Skin epidermis (tissue), 12 donors: Measurements from ENCODE around the gene C1QTNF1.

Experiments
- H3K27ac ChIP-seq, 21 experiments: fragments of 200-600 bp; sonication (generic) in 11 of 21; one replicate each; pipeline ENCODE4 v1.5.0; 2020; ENCODE audit warnings: mild to moderate bottlenecking in 3 of 21, inconsistent platforms in 2 of 21, moderate library complexity in 2 of 21
- H3K4me3 ChIP-seq, 7 experiments: fragments of 200-600 bp; sonication (generic) in 2 of 7; one replicate each; pipeline ENCODE4 v1.5.0; 2020; ENCODE audit warnings: inconsistent platforms in 2 of 7, mild to moderate bottlenecking in 2 of 7, moderate library complexity in 1 of 7

C1QTNF1 gene

GRCh38 chr17:79046197-79046915, 22.4 kb downstream of the C1QTNF1 start:
- no peak overlapping the region for H3K4me3 ChIP-seq
- H3K27ac ChIP-seq = peak overlapping the region in 5 of 21 experiments; percentile 1 to 57 (median 39)

DNA sequence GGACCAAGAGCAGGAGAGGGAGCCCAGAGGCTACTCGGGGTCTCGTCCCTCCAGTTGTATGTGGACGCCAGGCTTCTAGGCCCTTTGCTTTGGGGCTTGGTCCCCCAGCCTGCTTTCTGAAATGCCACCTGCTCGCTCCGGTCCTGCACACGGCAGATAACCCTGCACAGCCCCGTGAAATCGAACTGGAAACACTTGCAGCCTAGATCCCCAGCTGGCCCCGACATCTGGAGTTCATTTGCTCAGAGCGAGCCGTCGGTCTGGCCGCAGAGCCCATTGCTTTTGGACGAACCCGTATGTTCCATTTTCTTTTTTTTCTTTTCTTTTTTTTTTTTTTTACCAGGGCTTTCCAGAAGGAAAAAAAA, 22.9 kb downstream of the C1QTNF1 start:
- Histone ChIP-seq H3K4me3 (no peak overlapping the region), H3K27ac (peak overlapping the region in 5 of 21 experiments; percentile 7 to 70 (median 49))

GRCh38 chr17:79047291-79047920, 23.4 kb downstream of the C1QTNF1 start:
- Histone ChIP-seq H3K4me3 (no peak overlapping the region), H3K27ac (peak overlapping the region in 9 of 21 experiments; percentile 1 to 70 (median 39))

GRCh38 chr17:79047923-79048825, 24.2 kb downstream of the C1QTNF1 start:
- Histone ChIP-seq H3K4me3 (no peak overlapping the region), H3K27ac (peak overlapping the region in 5 of 21 experiments; percentile 21 to 70 (median 35))

- H3K27ac ChIP-seq = peak overlapping the region in 2 of 21 experiments; percentile 16 to 21
- H3K4me3 ChIP-seq = no peak overlapping the region
Measured at GRCh38 chr17:79048826-79049755, 25.1 kb downstream of the C1QTNF1 start.

DNA sequence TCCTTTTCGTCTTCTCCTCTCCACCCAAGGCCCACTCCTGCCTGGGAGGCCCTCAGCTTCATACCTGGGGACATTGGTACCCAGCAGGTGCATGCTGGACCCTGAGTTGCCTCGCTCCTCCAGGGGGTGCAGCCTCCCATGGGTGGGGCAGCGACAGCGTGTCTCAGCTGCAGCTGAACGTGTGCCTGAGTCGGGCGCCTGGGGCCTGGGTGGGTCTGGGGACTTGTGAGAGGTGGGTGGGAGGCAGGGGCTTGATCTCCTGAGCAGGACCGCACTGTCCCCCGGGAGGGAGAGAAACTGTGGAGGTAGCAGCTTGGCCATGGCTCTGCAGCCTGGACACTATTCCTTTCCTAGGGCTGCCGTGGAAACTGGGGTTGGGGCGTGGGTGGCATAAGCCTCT, 25.9 kb downstream of the C1QTNF1 start:
- Histone ChIP-seq H3K27ac (no peak overlapping the region), H3K4me3 (no peak overlapping the region)

DNA sequence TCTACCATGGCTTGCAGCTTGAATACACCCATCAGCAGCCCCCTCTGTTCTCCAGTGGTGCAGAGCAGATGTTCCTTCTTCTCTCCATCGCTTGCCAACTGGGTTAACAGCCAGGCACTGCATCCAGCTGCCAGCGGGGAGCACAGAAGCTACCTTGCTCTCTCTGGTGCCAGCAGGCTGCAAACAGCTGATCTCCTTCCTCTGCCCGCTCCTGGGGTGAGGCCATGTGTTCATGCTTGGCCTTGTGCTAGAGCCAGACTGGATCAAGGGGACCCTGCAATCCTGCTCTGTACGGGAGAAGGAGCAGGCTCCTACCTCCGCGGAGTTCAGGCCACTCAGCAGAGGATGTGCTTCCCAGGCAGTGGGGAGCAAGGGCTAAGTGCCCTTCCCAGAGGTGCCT, 26.6 kb downstream of the C1QTNF1 start:
- H3K4me3 ChIP-seq = no peak overlapping the region
- H3K27ac ChIP-seq = no peak overlapping the region

DNA sequence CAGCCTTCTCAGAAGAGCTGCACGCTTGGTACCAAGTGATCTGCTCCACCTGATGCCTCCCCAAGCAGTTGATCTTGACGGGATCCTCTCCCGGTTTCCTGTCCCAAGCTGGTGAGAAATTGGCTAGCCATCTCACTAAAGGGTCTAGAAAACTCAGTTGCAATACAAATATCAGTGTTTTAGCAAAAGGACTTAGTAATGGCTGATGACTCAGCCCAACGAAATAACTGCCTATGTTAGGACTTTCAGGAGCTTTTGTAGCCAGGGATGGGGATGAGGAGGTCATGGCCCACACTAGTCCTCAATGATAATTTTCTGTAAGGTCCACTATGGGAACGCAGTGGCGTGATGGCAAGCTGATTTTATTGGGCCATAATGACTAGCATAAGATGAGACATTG, 27.3 kb downstream of the C1QTNF1 start:
- Histone ChIP-seq H3K4me3 (no peak overlapping the region), H3K27ac (no peak overlapping the region)

- Histone ChIP-seq H3K4me3 (no peak overlapping the region), H3K27ac (no peak overlapping the region)
Measured at GRCh38 chr17:79052131-79052530, 28.2 kb downstream of the C1QTNF1 start.

- H3K27ac ChIP-seq = peak overlapping the region in 3 of 21 experiments; percentile 17 to 75 (median 60)
Measured at GRCh38 chr17:79053251-79053925, 29.4 kb downstream of the C1QTNF1 start.

GRCh38 chr17:79054200-79054960, 30.4 kb downstream of the C1QTNF1 start:
- Histone ChIP-seq H3K27ac (peak overlapping the region in 5 of 21 experiments; percentile 8 to 75 (median 59)), H3K4me3 (no peak overlapping the region)

More at GRCh38 chr17:79053251-79053925, 29.4 kb downstream of the C1QTNF1 start:
- no peak overlapping the region for H3K4me3 ChIP-seq

GRCh38 chr17:79055197-79055596, 31.2 kb downstream of the C1QTNF1 start:
- Histone ChIP-seq H3K27ac (peak overlapping the region in 2 of 21 experiments; percentile 59 to 75), H3K4me3 (no peak overlapping the region)

DNA sequence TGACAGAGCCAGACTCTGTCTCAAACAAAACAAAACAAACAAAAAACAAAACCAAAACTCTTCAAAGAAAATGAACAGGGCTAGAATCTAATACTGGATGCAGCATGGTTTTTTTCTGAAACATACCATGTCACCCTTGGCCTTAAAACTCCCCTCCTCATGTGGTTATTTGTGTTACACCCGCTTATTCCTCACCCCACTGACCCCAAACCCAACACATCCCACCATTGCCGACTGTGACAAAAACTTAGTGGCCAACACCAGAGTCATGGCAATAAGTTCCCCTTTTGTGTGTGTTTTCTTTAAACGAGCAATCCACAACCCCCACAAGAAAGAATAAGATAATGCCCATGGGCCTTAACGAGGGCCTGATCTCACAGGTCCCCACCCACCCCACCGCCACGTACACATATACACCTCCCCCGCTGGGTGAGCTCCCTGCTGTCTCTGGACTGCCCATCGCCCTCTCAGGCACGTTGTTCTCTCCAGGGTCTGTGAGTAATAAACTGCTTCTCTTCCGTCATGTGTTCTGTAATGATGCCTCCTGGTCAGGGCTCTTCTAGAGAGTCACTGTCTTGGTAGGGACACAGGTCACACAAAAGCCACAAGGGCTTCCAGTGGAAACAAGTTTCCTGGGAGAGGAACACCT, 33.9 kb downstream of the C1QTNF1 start:
- Histone ChIP-seq H3K27ac (no peak overlapping the region), H3K4me3 (no peak overlapping the region)

- Histone ChIP-seq H3K27ac (no peak overlapping the region), H3K4me3 (no peak overlapping the region)
Measured at GRCh38 chr17:79062691-79063090, 38.7 kb downstream of the C1QTNF1 start.

GRCh38 chr17:79064026-79064425, 40.1 kb downstream of the C1QTNF1 start:
- Histone ChIP-seq H3K27ac (no peak overlapping the region), H3K4me3 (no peak overlapping the region)

GRCh38 chr17:79065105-79065670, 41.2 kb downstream of the C1QTNF1 start:
- Histone ChIP-seq H3K27ac (no peak overlapping the region), H3K4me3 (no peak overlapping the region)

GRCh38 chr17:79066963-79067362, 43.0 kb downstream of the C1QTNF1 start:
- Histone ChIP-seq H3K4me3 (no peak overlapping the region), H3K27ac (no peak overlapping the region)
